Cardiac septum (tissue), 1 donor: ENCODE measurements around the gene CALML4. TPM values are rescaled to one million over a fixed set of nuclear protein-coding genes. Genes with fewer than 3 reads are reported as not detected.
A peak's percentile ranks its signal among the peaks of the same experiment; 100 is the strongest.
"Not testable (repeated sequence)": the region's sequence is repeated elsewhere in the genome, so short reads cannot be mapped to it uniquely, and the experiment has no call there.

Source experiments
- DNase-seq: peaks from one replicate; pipeline ENCODE4 v3.0.0-alpha.2; 2020; ENCODE audit warnings: low spot score
- intact Hi-C: fragments of 100-400 bp; cut with DNase I; formaldehyde crosslinking; loops from one replicate; pipeline ENCODE4 v1.14.0; 2022
- long read RNA-seq: library from polyadenylated mRNA; unstranded; transcript quantifications from one replicate; pipeline ENCODE4 v2.0.0, GENCODE V29; 2021
- total RNA-seq: library from RNA; stranded (reverse); fragmentation: NEBNext Ultra II Directional; extraction: Animal tissue kit (Norgen Biotek cat#: 25700); gene quantifications from one replicate; pipeline ENCODE4 v1.2.1, GENCODE V29; 2021
- donor health status: DM: no; HTN: no; CAD: no.

CALML4 gene
- 1.6 TPM for total RNA-seq
- long read RNA-seq, partial matches to known transcripts: 0 of 2 reads
- long read RNA-seq, other reads (novel, unspliced or antisense): 2 of 2 reads

GRCh38 chr15:68204776-68205557, at the start of gene CALML4:
TSS of gene CALML4 (minus strand) at chr15:68205332. CDS start at chr15:68205247, 85 bp downstream.
- DNase-seq: no peak
- intact Hi-C loops: loop anchor here (5.0 kb wide), 1 partner anchor 43 kb away; no protein-coding TSS in a partner anchor

GRCh38 chr15:68252925-68253534, 47.9 kb upstream of the CALML4 start:
- intact Hi-C loops: loop anchor here (2.0 to 5.0 kb wide), 2 partner anchors 54 to 129 kb away; no protein-coding TSS in a partner anchor
- DNase-seq: no peak

DNA sequence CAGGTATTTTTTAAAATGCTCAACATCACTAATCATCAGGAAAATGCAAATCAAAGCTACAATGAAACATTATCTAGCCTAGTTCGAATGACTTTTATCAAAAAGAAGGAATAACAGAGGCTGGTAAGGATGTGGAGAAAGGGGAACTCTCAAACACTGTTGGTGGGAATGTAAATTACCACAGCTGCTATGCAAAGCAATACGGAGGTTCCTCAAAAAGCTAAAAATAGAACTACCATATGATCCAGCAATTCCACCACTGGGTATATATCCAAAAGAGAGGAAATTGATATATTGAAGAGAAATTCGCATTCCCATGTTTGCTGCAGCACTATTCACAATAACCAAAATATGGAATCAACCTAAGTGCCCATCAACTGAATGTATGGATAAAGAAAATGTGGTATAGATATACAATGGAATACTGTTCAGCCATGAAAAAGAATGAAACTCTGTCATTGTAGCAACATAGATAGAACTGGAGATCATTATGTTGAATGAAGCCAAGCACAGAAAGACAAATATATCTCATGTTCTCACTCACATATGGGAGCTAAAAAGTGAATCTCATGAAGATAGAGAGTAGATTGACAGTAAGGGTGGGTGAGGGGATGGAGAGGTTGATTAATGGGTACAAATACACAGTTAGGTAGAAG, 44.1 kb upstream of the CALML4 start:
- intact Hi-C loops: no loop called here
- no peak for DNase-seq

DNA sequence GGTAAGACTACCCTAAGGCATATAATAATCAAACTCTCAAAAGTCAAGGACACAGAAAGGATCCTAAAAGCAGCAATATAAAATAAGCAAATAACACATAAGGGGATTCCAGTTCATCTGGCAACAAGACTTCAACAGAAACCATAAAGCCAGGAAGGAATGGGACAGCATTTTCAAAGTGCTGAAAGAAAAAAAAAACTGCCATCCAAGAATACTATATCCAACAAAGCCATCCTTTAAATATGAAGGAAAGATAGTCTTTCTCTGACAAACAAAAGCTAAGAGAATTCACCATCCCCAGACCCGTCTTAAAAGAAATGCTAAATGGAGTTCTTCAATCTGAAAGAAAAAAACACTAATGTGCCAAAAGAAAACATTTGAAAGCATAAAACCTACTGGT, 39.1 kb upstream of the CALML4 start:
- intact Hi-C loops: no loop called here
- no peak for DNase-seq

GRCh38 chr15:68241088-68241935, 36.2 kb upstream of the CALML4 start:
- intact Hi-C loops: no loop called here
- DNase-seq: no peak

- intact Hi-C loops: no loop called here
- DNase-seq: no peak
These were observed 33.9 kb upstream of the CALML4 start for GRCh38 chr15:68239025-68239424.

- intact Hi-C loops: no loop called here
- no peak for DNase-seq
These were observed 29.9 kb upstream of the CALML4 start for GRCh38 chr15:68235022-68235421.

DNA sequence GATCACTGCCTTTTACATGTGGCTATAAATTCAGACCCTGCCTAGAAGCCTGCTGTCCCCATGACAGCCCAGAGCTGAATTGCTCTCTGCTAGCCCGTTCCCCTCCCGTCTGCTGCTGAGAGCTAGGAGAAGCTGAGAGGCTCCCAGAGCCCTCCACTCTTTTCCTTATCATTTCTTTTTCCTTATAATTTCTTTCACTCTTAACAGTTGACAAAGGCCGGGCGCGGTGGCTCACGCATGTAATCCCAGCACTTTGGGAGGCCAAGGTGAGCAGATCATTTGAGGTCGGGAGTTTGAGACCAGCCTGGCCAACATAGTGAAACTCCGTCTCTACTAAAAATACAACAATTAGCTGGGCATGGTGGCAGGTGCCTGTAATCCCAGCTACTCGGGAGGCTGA, 29.4 kb upstream of the CALML4 start:
- intact Hi-C loops, DNase-seq: not testable (repeated sequence)

DNA sequence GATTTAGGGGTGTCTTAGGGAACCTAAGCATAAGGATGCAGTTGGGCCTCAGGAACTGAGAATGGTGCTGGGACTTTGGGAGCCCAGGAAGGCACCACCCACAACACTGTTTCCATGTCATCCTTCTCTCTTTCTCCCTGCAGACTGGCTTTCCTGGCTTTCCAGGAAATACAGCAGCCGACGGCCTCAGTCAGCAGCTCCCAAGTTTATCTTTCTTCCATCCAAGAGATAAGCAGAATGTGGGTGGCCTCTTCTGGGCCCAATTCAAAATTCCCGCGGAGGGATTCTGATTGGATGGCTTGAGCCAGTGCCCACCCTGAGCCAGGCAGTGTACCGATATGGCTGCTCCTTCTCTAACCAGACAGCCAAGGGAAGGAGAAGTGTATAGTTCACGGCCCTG, 28.9 kb upstream of the CALML4 start:
- intact Hi-C loops: no loop called here
- no peak for DNase-seq

- intact Hi-C loops: no loop called here
- peak; percentile 85 for DNase-seq
These were observed 27.8 kb upstream of the CALML4 start for GRCh38 chr15:68232937-68233336.

DNA sequence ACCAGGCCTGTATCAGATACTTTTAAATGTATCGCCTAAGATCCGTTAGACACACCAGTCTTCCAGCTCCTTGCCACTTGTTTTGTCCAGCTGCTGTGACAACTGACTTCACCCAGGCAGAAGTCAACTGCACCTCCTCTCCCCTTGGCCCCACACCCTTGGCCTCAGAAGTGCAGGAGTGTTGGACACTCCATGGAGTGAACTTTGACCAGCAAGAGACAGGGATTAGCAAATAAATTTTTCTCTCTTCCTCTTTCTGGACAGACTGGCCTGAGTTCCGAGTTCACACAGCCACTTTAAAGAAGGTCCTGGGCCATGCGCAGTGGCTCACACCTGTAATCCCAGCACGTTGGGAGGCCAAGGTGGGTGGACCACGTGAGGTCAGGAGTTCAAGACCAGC, 27.3 kb upstream of the CALML4 start:
- DNase-seq: no peak
- intact Hi-C loops: no loop called here

GRCh38 chr15:68231102-68231818, 26.1 kb upstream of the CALML4 start:
- no peak for DNase-seq
- intact Hi-C loops: no loop called here

DNA sequence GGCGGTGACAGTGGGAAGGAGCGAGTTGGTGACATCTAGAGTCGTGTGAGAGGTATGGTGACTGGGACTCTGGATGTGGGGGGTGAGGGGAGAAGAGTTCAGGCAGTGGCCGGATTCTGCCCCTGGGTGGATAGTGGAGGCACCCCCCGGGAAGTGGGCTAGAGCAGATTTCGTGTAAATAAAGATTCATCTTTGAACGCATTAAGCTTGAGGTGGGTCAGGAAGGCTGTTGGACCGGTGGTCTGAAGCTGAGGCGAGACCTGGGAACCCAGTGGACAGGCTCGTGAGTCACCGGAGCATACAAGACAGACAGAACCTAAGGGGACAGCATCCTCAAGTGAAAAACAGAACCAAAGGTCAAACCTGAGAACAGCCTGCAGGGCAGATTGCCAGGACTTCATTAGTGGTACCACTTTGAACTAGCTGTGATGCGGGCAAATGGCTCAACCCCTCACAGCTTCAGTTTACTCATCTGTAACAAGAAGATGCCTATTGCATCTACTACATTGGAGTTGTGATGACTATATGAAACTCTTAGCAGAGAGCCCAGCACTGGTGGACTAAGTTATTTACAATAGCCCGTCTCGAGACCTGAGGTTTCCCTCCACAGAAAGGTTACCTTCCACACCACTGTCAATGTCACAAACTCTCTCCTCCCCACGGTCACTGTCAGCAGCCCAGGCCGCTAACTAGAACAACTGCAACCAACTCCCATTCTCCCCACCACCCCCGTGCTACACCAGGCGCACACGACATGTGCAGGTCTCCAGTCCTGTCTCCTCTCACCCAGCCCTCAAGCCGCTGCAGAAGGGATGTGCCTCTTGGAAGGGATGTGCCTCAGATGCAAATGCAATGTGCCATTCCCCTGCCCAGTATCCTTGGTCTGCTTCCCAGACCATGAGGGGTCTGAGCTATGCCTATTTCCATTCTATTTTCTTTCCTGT, 25.3 kb upstream of the CALML4 start:
- DNase-seq: no peak
- intact Hi-C loops: no loop called here

- peak; percentile 93 for DNase-seq
- intact Hi-C loops: no loop called here
These were observed 24.4 kb upstream of the CALML4 start, which contains the start of gene CLN6 for GRCh38 chr15:68229386-68230156. TSS of gene CLN6 (minus strand) at chr15:68229728. CDS start at chr15:68229584, 144 bp downstream.

- intact Hi-C loops: no loop called here
- DNase-seq: no peak
These were observed 23.8 kb upstream of the CALML4 start for GRCh38 chr15:68228971-68229385.

DNA sequence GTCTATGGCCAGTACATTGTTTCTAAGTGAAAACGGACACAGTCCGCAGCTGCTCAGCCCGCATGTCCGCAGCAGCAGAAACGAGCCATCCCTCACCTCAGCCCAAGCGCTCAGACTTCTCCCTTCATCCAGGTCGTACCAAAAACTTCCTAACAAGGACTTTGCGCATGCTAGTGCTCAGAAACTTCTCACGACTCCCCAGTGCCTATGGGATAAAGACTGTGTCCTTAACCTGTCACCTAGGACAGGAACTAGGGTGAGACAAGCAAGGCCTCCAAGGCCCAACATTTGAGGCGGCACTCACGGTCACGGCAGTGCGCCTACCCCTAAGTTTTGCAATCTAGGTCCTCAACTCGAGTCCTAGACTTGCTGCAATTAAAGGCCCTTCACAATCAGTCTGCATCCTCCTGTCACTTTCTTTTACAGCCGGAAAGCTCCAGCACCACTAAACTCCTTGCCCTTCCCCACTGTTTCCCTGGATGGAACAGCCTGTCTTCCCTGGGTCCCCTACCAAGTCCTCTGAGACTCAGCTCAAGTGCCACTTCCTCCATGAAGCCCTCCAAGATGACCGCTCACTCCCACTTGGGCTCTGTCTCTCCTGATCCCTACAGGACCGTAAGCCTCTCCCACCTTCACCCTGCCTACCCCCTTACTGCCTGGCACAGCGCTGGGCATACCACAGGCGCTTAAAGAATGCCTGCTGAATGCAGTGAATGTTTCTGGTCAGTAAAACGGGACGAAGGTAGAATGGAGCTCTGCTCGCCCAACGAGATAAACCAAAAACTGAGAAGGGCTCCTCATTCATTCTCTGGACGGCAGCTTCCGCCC, 23.2 kb upstream of the CALML4 start:
- DNase-seq: no peak
- intact Hi-C loops: no loop called here
